Choroid plexus epithelial cell (primary cell): ENCODE data around the gene ATRIP.

Experiments used
- DNase-seq: peaks from one replicate; pipeline ENCODE4 v3.0.0-alpha.2; 2010; ENCODE audit warnings: low read depth
- H3K4me3 ChIP-seq: 2 replicates; pipeline ENCODE4 v1.5.1; 2011; ENCODE audit warnings: low read depth, mild to moderate bottlenecking, control low read depth, low read length, moderate library complexity
- CTCF ChIP-seq: conservative IDR thresholded peaks from 2 replicates; pipeline ENCODE4 v1.5.1; 2011; ENCODE audit warnings: low read depth, mild to moderate bottlenecking, control low read depth, inconsistent platforms, low read length, moderate library complexity

ATRIP gene

GRCh38 chr3:48434591-48435222, 11.8 kb upstream of the ATRIP start:
- no peak for DNase-seq
- H3K4me3 ChIP-seq: no peak overlapping the region
- TF ChIP-seq CTCF: no peak

- no peak for TF ChIP-seq CTCF
- DNase-seq: no peak
- H3K4me3 ChIP-seq: no peak overlapping the region
These were observed 11.3 kb upstream of the ATRIP start for GRCh38 chr3:48435223-48435595.

GRCh38 chr3:48435774-48436476, 10.6 kb upstream of the ATRIP start:
- peak; percentile 100 for TF ChIP-seq CTCF
- no peak overlapping the region for H3K4me3 ChIP-seq
- DNase-seq: peak; percentile 93

GRCh38 chr3:48436477-48436787, 10.1 kb upstream of the ATRIP start:
- no peak overlapping the region for H3K4me3 ChIP-seq
- no peak for TF ChIP-seq CTCF
- no peak for DNase-seq

- H3K4me3 ChIP-seq: no peak overlapping the region
- no peak for DNase-seq
- no peak for TF ChIP-seq CTCF
These were observed 9.7 kb upstream of the ATRIP start for GRCh38 chr3:48436855-48437254.

- TF ChIP-seq CTCF: no peak
- DNase-seq: no peak
- H3K4me3 ChIP-seq: no peak overlapping the region
These were observed 8.7 kb upstream of the ATRIP start for GRCh38 chr3:48437812-48438211.
